ENCODE data around the gene NCOA6.
"Not testable (repeated sequence)": the region's sequence is repeated elsewhere in the genome, so short reads cannot be mapped to it uniquely, and the experiment has no call there.

The NCOA6 gene

GRCh38 chr20:34817072-34817471 is 8.4 kb downstream of the NCOA6 start:
- no peak overlapping the region for H3K4me2 ChIP-seq (ENCODE audit: low read depth, low read length)
- peaks cover 97% of the 10 kb centered on the region for H3K79me2 ChIP-seq (ENCODE audit: low read length)
- H3K9ac ChIP-seq (ENCODE audit: low read length), result no peak overlapping the region
- no peaks in the 10 kb centered on the region for H3K9me3 ChIP-seq (replicated peaks; ENCODE audit: insufficient read depth, low read length)
- no peaks in the 10 kb centered on the region for H3K4me1 ChIP-seq (ENCODE audit: low read length)
- no peaks in the 10 kb centered on the region for H3K36me3 ChIP-seq (replicated peaks; ENCODE audit: insufficient read depth, low read length)
- peaks cover 22% of the 10 kb centered on the region for H4K20me1 ChIP-seq (ENCODE audit: insufficient read depth, low read length)
- DNase-seq, result no peak
- no peak overlapping the region for H3K27ac ChIP-seq (ENCODE audit: low read length)
- H3K27me3 ChIP-seq (replicated peaks; ENCODE audit: insufficient read depth, low read length), result no peaks in the 10 kb centered on the region
- H3F3A ChIP-seq (ENCODE audit: insufficient read depth, low read length), result no peaks in the 10 kb centered on the region
- no peak overlapping the region for H3K4me3 ChIP-seq (ENCODE audit: low read length)
- TF ChIP-seq CTCF (IDR thresholded peaks at IDR 0.05; ENCODE audit: low read length) (no peak), EZH2phosphoT487 (IDR thresholded peaks at IDR 0.05; ENCODE audit: low read length) (no peak), EZH2 (optimal IDR thresholded peaks at IDR 0.05; ENCODE audit: low read depth, low read length) (no peak)
- H2AFZ ChIP-seq (ENCODE audit: low read length), result no peak overlapping the region
- no peaks in the 10 kb centered on the region for H3K9me2 ChIP-seq (replicated peaks; ENCODE audit: insufficient read depth, low read length)

- Histone ChIP-seq H3F3A (ENCODE audit: insufficient read depth, low read length) (no peaks in the 10 kb centered on the region), H3K4me3 (ENCODE audit: low read length) (no peak overlapping the region), H3K27me3 (replicated peaks; ENCODE audit: insufficient read depth, low read length) (no peaks in the 10 kb centered on the region), H3K9me2 (replicated peaks; ENCODE audit: insufficient read depth, low read length) (no peaks in the 10 kb centered on the region), H3K79me2 (ENCODE audit: low read length) (peaks cover 96% of the 10 kb centered on the region), H3K27ac (ENCODE audit: low read length) (no peak overlapping the region), H4K20me1 (ENCODE audit: insufficient read depth, low read length) (peaks cover 16% of the 10 kb centered on the region), H3K4me1 (ENCODE audit: low read length) (no peaks in the 10 kb centered on the region), H3K9ac (ENCODE audit: low read length) (no peak overlapping the region), H3K36me3 (replicated peaks; ENCODE audit: insufficient read depth, low read length) (no peaks in the 10 kb centered on the region), H3K4me2 (ENCODE audit: low read depth, low read length) (no peak overlapping the region), H2AFZ (ENCODE audit: low read length) (no peak overlapping the region), H3K9me3 (replicated peaks; ENCODE audit: insufficient read depth, low read length) (no peaks in the 10 kb centered on the region)
- no peak for TF ChIP-seq EZH2phosphoT487 (IDR thresholded peaks at IDR 0.05; ENCODE audit: low read length)
- TF ChIP-seq EZH2 (optimal IDR thresholded peaks at IDR 0.05; ENCODE audit: low read depth, low read length), result no peak
- no peak for TF ChIP-seq CTCF (IDR thresholded peaks at IDR 0.05; ENCODE audit: low read length)
- no peak for DNase-seq
Observed at GRCh38 chr20:34815636-34816035, 9.8 kb downstream of the NCOA6 start.

- Histone ChIP-seq H3K79me2 (ENCODE audit: low read length) (peaks cover 69% of the 10 kb centered on the region), H3K4me1 (ENCODE audit: low read length) (peaks cover 6% of the 10 kb centered on the region; the same call in 1 of the 2 replicates)
Observed at GRCh38 chr20:34808583-34808982, 16.9 kb downstream of the NCOA6 start.

DNA sequence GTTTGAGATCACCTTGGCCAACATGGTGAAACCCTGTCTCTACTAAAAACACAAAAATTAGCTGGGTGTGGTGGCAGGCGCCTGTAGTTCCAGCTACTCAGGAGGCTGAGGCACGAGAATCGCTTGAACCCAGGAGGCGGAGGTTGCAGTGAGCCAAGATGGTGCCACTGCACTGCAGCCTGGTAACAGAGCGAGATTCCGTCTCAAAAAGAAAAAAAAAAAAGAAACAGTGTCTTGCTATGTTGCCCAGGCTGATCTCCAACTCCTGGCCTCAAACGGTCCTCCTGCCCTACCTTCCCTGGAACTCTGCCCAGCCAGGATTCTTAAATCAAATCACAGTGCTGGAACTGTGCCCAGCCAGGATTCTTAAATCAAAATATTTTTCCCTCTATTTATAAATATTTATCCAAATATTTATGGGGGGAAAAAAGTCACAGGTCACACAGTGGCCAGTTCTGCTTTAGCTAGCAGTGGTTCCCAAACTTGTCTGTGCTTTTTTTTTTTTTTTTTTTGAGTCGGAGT is 17.4 kb downstream of the NCOA6 start:
- DNase-seq; H2AFZ ChIP-seq (ENCODE audit: low read length); H3K9me3 ChIP-seq (replicated peaks; ENCODE audit: insufficient read depth, low read length); H3K9me2 ChIP-seq (replicated peaks; ENCODE audit: insufficient read depth, low read length); H3K4me3 ChIP-seq (ENCODE audit: low read length); H3F3A ChIP-seq (ENCODE audit: insufficient read depth, low read length); H3K27me3 ChIP-seq (replicated peaks; ENCODE audit: insufficient read depth, low read length); H3K4me2 ChIP-seq (ENCODE audit: low read depth, low read length); H3K4me1 ChIP-seq (ENCODE audit: low read length); H3K27ac ChIP-seq (ENCODE audit: low read length); H4K20me1 ChIP-seq (ENCODE audit: insufficient read depth, low read length); H3K36me3 ChIP-seq (replicated peaks; ENCODE audit: insufficient read depth, low read length); H3K9ac ChIP-seq (ENCODE audit: low read length): not testable (repeated sequence)
- peaks cover 68% of the 10 kb centered on the region for H3K79me2 ChIP-seq (ENCODE audit: low read length)

More at GRCh38 chr20:34808583-34808982, 16.9 kb downstream of the NCOA6 start:
- DNase-seq, result no peak
- Histone ChIP-seq H3K27ac (ENCODE audit: low read length) (no peak overlapping the region), H3K9ac (ENCODE audit: low read length) (no peak overlapping the region), H3K9me2 (replicated peaks; ENCODE audit: insufficient read depth, low read length) (no peaks in the 10 kb centered on the region), H3K4me3 (ENCODE audit: low read length) (no peak overlapping the region), H3K4me2 (ENCODE audit: low read depth, low read length) (no peak overlapping the region), H3K36me3 (replicated peaks; ENCODE audit: insufficient read depth, low read length) (no peaks in the 10 kb centered on the region), H3K27me3 (replicated peaks; ENCODE audit: insufficient read depth, low read length) (no peaks in the 10 kb centered on the region), H3F3A (ENCODE audit: insufficient read depth, low read length) (no peaks in the 10 kb centered on the region), H4K20me1 (ENCODE audit: insufficient read depth, low read length) (no peaks in the 10 kb centered on the region; the same call in 1 of the 2 replicates), H3K9me3 (replicated peaks; ENCODE audit: insufficient read depth, low read length) (no peaks in the 10 kb centered on the region), H2AFZ (ENCODE audit: low read length) (no peak overlapping the region)
- no peak for TF ChIP-seq EZH2 (optimal IDR thresholded peaks at IDR 0.05; ENCODE audit: low read depth, low read length)
- no peak for TF ChIP-seq CTCF (IDR thresholded peaks at IDR 0.05; ENCODE audit: low read length)
- TF ChIP-seq EZH2phosphoT487 (IDR thresholded peaks at IDR 0.05; ENCODE audit: low read length), result no peak

Measured in MM.1S (cell line).